CD4-positive, CD25-positive, alpha-beta regulatory T cell (primary cell): Measurements from ENCODE around the gene OR6P1. TPM values are rescaled to one million over a fixed set of nuclear protein-coding genes. Genes with fewer than 3 reads are reported as not detected.

Source experiments
- polyA plus RNA-seq, 4 donors: library from polyadenylated mRNA; unstranded; fragments of 300-500 nt; fragmentation: Illumina TruSeq; gene quantifications; one replicate each; pipeline ENCODE4 v1.2.3, GENCODE V29; 2021
- total RNA-seq: library from RNA; stranded (reverse); gene quantifications from one replicate; pipeline ENCODE4 v1.2.3, GENCODE V29; 2022

OR6P1 gene
- total and polyA plus RNA-seq, 5 donors from 2014 or later = not detected

Other genes with a start within 250 kb of the OR6P1 start
- not detected for gene CD1B, start 239.0 kb downstream of the OR6P1 start, total RNA-seq
- not detected for gene CD1B, start 239.0 kb downstream of the OR6P1 start, polyA plus RNA-seq
- gene CD1E, start 216.7 kb downstream of the OR6P1 start, total RNA-seq = not detected
- not detected for gene CD1E, start 216.7 kb downstream of the OR6P1 start, polyA plus RNA-seq
- gene OR10T2, start 171.1 kb downstream of the OR6P1 start, total RNA-seq = not detected
- gene OR10T2, start 171.1 kb downstream of the OR6P1 start, polyA plus RNA-seq = not detected
- gene OR10K2, start 144.3 kb downstream of the OR6P1 start, total RNA-seq = not detected
- gene OR10K2, start 144.3 kb downstream of the OR6P1 start, polyA plus RNA-seq = not detected
- not detected for gene OR10K1, start 108.7 kb downstream of the OR6P1 start, total RNA-seq
- not detected for gene OR10K1, start 108.7 kb downstream of the OR6P1 start, polyA plus RNA-seq
- gene OR10R2, start 98.4 kb downstream of the OR6P1 start, total RNA-seq = not detected
- gene OR10R2, start 98.4 kb downstream of the OR6P1 start, polyA plus RNA-seq = not detected
- not detected for gene OR6Y1, start 16.2 kb downstream of the OR6P1 start, total RNA-seq
- not detected for gene OR6Y1, start 16.2 kb downstream of the OR6P1 start, polyA plus RNA-seq
- gene OR10X1, start 9.3 kb upstream of the OR6P1 start, total RNA-seq = not detected
- not detected for gene OR10X1, start 9.3 kb upstream of the OR6P1 start, polyA plus RNA-seq
- not detected for gene OR10Z1, start 34.7 kb upstream of the OR6P1 start, total RNA-seq
- not detected for gene OR10Z1, start 34.7 kb upstream of the OR6P1 start, polyA plus RNA-seq
- gene SPTA1, start 116.1 kb upstream of the OR6P1 start, total RNA-seq = not detected
- not detected for gene SPTA1, start 116.1 kb upstream of the OR6P1 start, polyA plus RNA-seq
- gene OR6K2, start 130.1 kb upstream of the OR6P1 start, total RNA-seq = not detected
- gene OR6K2, start 130.1 kb upstream of the OR6P1 start, polyA plus RNA-seq = not detected
- gene OR6K3, start 150.1 kb upstream of the OR6P1 start, total RNA-seq = not detected
- not detected for gene OR6K3, start 150.1 kb upstream of the OR6P1 start, polyA plus RNA-seq
- gene OR6K6, start 184.1 kb upstream of the OR6P1 start, total RNA-seq = not detected
- gene OR6K6, start 184.1 kb upstream of the OR6P1 start, polyA plus RNA-seq = not detected
- gene OR6N1, start 201.6 kb upstream of the OR6P1 start, total RNA-seq = not detected
- not detected for gene OR6N1, start 201.6 kb upstream of the OR6P1 start, polyA plus RNA-seq
- gene OR6N2, start 210.6 kb upstream of the OR6P1 start, total RNA-seq = not detected
- gene OR6N2, start 210.6 kb upstream of the OR6P1 start, polyA plus RNA-seq = not detected